GM19193 (cell line): ENCODE measurements around the gene ARID5B.

Experiments used
- POLR2A ChIP-seq: IDR thresholded peaks from 4 replicates; pipeline ENCODE4 v1.6.1; 2011; ENCODE audit not compliant: insufficient read depth, insufficient read length; ENCODE audit errors: extremely low read depth

ARID5B gene

DNA sequence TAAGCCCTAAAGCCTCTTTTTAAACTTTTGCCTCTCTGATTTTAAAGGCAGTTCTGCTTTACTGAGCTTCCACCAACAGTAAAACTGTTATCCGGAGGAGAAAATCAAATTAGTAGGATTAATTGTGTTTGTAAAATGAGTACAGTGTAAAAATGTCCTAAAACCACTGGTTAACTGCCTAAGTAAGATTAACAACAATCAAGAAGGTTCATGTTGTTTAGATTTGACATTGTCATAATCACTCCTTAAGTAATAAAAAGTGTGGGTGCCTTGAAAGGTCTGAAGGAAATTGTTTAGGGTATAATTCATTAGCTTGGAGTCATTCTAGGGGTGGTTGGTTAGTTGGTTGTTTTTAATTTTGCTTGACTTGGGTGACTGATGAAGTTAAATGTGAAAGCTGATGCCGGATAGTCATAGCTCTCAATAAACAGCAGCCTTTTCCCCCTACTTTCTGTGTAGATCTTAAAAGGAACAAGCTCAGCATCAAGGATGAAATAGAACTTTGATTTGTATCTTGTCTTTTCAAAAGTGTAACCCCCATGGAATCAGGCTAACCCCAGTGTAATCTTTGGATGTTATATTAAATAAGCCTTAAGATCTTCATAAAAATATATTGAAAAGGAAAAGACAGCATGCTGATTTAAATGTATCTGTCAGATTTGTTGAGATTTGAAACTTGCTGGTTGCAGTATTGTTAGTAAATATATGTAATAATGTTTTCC, 148.3 kb downstream of the ARID5B start:
- no peak for TF ChIP-seq POLR2A

- TF ChIP-seq POLR2A: no peak
Measured at GRCh38 chr10:62050346-62050892, 148.9 kb downstream of the ARID5B start.

- TF ChIP-seq POLR2A: peak; percentile 46
Measured at GRCh38 chr10:62050893-62051433, 149.5 kb downstream of the ARID5B start.

- TF ChIP-seq POLR2A: no peak
Measured at GRCh38 chr10:62052276-62052675, 150.8 kb downstream of the ARID5B start.

DNA sequence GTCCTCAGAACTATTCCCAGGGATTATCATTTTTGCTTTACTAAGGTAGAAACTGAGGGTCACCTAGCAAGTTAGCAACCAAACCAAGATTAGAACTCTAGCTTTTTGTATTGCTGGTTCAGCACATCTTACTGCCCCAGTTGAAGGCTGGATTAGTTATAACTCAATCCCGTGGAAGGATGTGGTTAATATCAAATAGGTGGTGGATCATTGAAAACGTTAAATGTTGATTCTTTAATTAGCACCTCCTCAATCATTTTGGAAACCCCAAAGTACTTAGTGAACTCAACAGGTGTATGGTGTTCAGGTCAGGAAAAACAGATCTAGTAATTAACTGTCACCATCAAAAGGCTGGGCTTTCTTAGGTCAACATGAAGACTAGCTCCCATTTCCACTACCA, 152.4 kb downstream of the ARID5B start:
- no peak for TF ChIP-seq POLR2A

GRCh38 chr10:62054408-62054807, 152.9 kb downstream of the ARID5B start:
- TF ChIP-seq POLR2A: no peak

DNA sequence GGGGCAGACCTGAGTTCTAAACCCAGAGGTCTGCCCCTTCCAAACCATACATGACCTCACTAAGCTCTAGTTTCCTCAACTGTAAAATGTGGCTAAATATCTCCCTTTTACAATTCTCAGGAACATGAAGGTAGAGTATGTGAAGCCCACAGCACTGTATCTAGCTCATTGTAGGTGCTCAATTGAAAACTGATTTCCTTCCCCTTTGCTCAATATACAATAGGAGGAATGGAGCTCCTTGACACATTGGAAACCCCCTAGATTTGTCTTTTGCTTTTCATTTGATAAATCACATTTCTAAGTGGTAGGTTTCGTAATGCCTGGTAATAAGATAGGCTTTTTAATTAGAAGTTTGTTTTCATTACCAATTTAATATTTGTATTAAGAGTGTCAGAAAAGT, 153.3 kb downstream of the ARID5B start:
- no peak for TF ChIP-seq POLR2A

DNA sequence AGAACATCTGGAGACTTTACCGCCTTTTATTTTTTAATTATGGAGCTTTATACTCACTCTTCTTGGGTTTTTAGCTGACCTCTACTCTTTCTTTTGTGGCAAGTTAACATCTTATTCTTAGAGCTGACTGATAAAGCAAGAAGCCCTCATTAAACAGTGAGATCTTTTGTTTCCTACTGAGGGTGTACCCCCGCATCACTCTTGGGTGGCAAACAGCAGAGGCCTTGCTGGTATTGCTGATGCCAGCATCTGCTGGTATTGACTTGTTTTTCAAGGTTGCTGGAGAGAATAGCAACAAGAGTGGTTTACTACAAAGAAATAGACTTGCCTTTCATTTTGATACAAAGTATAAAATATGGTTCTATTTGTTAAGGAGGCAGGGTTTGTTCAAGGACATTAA, 154.7 kb downstream of the ARID5B start:
- TF ChIP-seq POLR2A: no peak

GRCh38 chr10:62056698-62057097, 155.2 kb downstream of the ARID5B start:
- TF ChIP-seq POLR2A: no peak

DNA sequence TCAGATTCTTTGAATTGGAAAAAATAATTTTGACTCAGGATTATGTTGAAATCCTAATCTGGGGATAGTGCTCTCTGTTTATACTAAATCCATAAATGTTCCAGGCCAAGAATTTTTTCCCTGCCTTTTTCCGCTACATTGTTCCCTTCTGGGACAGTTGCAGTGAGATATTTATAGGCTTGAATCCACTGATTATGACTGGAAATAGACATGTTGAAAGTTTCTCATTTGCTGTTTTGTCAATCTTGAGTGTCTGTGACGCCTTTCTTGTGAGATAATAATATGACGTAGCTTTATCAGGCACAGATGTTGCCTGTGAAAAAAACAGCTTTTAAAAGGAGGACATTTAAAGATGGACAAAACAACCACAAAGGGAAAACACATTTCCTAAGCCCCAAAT, 155.9 kb downstream of the ARID5B start:
- TF ChIP-seq POLR2A: no peak

GRCh38 chr10:62057850-62058249, 156.4 kb downstream of the ARID5B start:
- TF ChIP-seq POLR2A: no peak

DNA sequence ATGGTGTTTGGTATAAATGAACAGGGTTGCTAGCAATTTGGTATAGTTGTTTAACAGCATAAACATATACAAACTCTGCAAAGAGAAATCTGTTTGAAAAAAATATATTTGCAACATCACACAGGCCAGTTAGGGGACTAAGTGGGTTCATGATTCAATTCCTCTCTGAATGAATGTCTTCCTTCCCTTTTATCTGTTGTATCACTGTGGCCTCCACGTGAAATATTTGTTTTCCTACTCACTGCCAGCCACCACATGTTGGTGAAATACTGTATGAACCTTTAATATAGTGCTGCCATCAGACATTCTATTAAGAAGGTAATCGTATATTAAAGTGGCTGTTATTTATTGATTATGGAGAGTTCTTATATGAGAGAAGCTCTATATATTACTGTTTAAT, 157.0 kb downstream of the ARID5B start:
- no peak for TF ChIP-seq POLR2A

DNA sequence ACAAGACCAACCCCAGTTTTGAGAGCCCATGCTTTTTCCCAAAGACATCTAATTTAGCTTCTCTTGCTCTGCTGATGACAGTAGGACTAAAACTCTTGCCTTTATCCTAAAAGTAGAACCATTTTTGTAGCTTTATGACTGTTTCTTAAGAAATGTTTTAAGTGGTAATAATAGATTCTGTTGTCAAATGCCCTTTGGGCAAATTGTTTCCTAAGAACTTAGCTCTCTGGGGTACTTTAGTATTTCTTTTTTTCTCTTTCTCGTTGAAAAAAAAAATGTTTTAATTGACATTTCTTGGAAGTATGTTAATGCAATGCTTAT, 157.4 kb downstream of the ARID5B start:
- TF ChIP-seq POLR2A: no peak

DNA sequence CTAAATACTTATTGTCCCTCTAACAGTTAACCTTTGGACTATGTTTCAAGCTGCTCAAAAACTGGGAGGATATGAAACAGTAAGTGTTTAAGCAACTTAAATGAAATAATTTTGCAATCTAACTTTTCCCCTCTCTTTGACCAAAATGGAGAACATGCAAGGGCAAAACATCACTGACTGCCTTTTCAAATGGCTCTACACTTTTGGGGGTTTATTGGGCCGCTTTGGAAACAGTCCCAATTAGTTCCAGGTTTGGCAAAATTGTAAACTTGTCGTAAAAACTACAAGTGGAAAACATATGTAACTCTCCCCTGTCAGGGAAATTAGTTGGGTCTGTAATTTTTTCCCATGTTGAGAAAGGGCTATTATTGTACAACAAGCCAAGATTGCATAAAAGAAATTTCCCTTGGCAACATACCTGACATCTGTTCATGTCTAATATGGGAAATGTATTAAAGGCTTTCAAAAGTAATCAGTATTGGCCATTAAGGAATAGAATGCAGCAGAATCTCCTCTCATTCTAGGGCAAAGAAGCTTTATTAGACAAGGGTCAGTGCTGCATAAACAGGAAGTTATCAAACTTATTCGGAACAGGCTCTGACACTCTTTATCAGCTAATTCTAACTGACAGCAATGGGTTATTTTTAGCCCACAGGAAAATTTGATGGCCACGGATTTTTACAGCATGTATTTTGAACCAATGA, 157.9 kb downstream of the ARID5B start:
- TF ChIP-seq POLR2A: no peak

- TF ChIP-seq POLR2A: no peak
Measured at GRCh38 chr10:62062028-62062427, 160.5 kb downstream of the ARID5B start.
